HG02973 (cell line): ENCODE results near the gene TMEM47.

Experiments used
- ATAC-seq: cut with Tn5 transposase; IDR thresholded peaks from one replicate; pipeline ENCODE4 v1.9.1; 2021; ENCODE audit warnings: moderate library complexity; ENCODE audit not compliant: unreplicated experiment

The TMEM47 gene

DNA sequence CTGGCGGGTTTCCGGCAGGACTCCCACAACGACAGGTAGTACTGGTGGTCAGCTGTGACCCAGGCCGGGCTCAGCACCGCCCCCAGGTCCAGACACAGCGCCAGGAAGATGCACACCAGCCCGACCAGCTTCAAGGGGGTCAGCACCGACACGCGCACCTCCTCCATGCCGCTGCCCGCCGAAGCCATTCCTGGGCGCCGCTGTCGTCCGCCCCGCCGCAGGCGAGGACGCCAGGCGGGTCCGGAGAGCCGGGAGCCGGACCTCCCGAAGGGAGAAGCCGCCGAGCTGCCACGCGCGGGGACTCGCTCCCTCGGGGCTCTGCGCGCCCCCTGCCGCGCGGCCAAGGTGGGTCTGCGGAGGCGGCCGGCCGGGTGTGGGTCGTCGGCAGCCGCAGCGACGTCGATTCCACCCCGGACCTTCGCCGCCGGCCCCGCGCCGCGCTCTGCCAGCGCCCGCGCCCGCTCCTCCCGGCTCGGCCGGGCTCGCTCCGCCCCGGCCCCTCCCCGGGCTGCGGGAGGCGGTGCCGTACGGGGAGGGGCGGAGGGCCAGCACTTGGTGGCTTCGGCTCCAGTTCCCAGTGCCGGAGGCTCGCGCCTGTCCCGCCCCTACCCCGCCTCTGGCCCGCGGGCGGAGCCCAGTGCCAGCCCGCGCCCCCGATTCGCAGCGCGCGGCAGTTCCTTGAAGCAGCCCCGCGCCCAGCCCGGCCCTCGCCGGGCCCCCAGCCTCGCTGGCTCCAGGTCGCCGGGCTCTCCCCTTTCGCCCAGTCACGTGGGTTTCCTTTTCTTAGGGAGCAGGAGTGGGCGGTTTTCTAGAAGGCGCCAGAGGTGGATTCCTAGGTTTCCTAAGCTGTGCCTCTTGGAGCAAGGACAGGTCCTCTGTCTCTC is at the start of gene TMEM47:
Gene TMEM47, minus strand, starts transcription at position 444 of the 884 bp plus-strand sequence. Its CDS starts 256 bp downstream, at position 188.
- ATAC-seq, result no peak

DNA sequence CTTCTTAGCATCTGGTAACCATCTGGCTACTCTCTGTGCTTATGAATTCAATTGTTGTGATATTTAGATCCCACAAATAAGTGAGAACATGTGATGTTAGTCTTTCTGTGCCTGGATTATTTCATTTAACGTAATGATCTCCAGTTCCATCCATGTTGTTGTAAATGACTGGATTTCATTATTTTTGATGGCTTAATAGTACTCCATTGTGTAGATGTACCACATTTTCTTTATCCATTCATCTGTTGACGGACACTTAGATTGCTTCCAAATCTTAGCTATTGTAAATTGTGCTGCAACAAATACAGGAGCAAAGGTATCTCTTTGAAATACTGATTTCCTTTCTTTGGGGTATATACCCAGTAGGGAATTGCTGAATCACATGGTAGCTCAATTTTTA is 30.0 kb upstream of the TMEM47 start:
- ATAC-seq, result no peak

DNA sequence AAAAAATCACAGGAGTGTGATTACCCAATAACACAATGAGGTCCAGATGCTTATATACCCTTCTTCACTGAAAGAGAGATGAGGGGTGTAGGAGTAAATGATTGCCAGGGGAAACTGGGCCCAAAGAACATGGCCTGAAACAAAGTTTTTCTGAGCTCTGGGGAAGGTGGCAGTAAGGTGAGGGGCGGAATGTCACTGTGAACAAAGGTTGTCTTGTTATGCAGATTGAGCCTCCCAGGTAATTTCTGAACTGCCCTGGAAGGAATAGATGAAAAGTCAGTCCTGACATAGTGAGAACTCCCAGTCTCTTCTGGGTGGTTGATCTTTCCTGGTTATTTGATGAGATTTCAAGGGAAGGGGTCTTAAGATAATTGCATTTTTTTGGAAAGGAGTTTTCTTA is 2.5 kb upstream of the TMEM47 start:
- ATAC-seq, result no peak

DNA sequence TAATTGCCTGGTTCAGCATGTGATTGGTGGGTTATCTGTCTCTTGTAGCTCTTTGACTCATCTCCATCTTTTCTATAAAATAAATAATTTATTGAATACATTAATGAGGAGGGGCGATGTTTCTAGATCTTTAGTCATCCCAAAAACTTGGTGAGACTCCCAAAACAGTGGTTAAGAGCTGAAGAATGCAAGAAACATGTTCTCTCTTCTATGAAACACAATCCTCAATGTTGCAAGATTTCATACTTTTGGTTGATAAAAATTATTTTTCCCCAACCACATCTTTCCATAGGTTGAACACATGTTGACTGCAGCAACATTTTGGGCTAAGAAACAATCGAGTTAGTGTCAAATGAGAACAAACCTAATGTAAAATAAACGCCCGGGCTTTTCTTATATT is 1.2 kb upstream of the TMEM47 start:
- no peak for ATAC-seq

DNA sequence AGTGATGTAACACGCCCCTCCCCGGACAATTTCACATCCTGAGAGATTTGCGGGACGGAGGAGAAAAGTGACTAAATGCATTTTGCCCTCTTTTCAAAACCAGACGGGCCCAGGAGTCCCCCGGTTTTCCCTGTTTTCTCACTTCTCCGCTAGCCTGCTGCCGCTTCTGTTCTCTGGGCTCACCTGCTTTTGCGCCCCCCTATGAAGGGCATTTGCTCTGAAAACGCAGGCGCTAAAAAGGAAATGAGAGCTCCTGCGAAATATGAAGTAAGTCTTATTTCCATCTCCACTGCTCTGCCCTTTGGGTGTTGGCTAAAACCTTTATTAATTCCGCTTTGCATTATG is 613 bp upstream of the TMEM47 start:
- ATAC-seq, result no peak

DNA sequence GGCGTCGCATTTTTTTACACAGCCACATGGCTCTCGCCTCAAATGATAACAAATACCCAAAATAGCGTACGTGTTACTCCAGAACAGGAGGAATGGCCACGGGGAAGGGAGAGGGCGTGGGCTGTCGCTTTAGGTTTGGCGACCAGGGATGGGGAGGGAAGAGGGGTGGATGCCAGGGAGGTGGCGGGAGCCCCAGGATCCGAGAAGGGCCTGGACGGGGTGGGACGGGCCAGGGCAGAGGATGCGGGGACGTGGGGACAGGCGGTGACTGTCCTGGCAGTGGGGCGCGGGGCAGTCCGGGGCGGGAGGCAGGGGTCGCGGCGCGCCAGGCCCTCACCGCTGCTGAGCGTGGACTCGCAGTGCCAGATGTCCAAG is 631 bp downstream of the TMEM47 start:
- no peak for ATAC-seq

DNA sequence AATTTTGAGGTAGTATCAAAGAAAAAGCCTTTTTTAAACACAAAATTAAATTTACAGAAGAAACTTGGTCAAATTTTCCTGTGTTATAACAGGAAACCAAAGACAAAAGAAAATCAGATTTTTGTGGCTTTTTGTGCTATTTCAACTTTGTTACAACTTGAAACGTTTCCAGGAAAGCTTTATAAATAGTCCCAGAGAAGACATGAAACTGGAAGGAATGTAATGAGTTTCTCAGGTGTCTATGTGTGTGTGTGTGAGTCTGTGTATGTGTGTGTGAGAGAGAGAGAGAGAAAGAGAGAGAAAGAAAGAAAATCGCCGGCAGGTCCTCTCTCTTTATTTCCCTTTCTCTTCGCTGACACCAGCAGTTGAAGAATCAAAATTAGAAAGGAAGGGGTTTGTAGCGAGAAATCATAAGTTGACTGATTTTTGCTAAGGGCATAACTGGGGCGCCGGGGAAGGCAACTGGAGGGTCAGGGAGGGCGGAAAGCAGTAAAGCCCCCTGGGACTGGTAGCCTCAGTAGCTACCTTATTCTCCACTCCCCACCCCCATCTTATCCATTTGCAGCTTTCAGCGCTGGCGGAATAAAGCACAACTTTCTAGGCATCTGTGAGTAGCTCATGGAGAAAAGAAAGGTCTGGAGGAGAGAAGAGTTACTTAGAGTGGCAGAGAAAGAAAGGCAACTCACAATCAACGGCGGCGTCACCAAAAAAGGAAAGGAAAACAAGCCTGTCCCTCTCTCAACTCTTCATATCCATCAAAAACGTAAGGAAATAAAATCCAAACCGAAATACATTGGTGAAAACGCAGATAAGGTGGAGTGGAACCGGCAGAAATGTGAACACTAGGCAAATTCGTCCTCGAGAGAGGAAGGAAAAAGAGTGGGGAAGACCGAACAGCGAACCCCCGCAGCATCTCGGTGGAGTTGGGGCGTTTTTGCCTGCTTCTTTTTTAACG is 1.3 kb downstream of the TMEM47 start:
- no peak for ATAC-seq

DNA sequence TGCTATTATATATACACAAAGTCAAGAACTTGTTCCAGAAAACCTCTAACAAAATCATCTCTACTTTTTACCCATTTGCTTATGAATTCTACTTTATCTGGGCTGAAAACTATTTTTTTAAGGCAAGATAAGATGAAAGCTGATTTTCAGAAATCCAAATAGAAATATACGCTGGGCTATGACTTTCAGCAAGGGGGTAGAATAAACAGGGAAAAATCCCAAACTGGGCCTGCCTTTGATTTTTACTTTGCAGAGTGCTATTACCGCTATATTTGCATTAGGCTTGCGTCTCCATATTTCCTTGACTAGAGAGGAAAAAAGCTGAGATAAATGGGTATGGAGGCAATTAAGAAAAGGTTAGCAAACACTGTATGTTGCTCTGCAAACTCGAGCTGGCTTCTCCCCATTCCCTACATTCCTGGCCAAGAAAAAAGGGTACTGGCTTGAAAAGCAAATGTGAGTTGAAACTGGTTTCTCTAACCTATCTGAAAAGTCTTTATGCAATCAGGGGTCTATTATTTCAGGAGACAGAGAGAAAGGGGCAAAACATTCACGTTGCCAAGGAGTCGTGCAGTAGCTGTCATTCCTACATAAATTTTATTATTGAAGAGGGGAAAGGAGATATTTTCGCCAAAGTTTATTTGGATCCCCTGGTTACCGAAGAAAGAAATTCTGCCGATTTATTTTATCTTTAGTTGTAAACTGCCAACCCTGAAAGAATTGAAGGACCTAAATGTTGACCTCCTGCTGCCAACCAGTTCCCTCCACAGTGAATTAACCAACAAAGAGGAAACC is 2.2 kb downstream of the TMEM47 start:
- ATAC-seq, result no peak

DNA sequence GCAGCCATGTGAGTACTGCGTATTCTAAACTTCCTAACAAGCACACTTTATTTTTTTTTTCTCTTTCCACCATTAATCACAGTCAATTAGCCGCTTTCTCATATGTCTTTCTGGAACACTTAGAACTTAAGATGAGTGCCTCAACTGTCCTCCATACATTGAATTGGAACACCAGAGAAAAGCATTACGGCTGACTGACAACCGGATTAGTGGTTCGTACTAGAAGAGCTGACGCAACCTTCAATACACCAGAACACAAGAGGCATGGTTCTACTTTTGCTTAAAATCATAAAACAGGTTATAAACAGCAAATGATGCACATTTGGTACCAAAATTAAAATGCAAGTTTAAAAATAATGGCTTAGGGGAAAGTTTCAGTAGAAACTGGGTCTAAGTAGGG is 3.3 kb downstream of the TMEM47 start:
- ATAC-seq, result no peak

DNA sequence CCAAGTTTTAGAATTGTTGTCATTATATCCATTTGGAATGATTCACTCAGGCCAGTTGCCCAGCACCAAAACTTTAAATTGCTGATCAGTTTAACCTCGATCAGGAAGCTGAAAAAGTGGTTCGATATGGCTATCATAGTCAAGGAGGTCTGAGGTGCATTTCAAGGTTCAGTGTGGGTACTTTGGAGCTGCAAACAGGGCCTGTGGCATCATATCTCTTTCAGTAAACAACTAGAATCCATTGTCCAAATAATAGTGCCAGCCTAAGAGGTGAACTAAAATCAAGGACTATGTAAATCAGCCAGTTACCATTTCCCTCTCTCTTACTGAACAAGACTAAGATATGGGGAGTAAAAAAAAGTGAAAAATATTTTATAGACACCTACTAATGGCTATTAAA is 14.2 kb downstream of the TMEM47 start:
- ATAC-seq, result no peak

DNA sequence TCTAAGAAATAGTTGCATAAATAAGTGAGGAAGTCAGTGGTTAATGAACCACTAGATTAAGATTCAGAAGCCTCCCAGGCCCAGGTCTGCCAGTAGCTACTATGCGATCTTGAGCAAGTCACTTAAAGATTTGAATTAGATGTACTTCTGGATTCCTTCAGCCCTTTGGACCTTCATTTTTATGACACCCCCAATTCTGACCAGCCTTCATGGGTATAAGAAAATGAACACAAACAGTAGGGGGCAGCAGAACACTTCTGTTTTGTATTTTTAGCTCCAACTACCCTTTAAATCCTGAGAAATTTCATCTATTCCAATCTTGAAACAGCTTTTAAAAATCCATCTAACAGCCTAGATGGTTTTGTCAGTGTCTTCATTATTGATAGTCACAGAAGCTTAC is 19.0 kb downstream of the TMEM47 start:
- ATAC-seq, result no peak

DNA sequence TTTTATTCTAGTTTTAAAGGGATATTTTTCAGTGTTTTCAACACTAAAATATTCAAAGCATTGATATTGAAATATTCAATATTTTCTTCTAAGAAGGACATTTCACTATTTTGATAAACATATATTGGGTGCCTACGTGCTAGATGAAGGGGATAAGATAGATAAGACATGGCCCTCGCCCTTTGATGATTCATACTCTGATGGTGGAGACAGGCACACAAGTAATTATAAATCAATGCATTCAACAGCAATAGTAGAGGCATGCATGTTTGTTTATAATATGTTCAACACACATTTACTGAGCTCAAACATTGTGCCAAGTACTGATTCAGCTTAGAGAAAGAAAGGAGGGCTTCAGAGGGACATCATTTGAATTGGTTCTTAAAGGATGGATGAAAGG is 22.7 kb downstream of the TMEM47 start:
- ATAC-seq, result no peak

DNA sequence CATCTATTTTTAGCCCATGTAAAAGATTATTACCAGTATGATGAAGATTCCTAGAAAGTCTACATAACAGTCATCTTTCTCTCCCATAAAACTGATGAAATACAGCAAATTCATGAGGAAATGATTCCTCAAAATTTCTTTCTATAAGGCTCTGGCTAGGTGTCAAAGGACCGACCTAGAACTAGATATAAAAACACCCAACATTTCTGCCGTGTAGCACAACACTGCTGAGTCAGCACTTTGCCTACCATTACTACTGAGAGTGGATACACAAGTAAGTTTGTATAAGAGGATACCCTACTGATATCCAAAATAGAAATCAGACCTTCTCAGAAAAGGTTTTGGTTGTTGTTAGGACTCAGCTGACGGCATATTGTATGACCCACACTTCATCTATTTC is 24.7 kb downstream of the TMEM47 start:
- no peak for ATAC-seq

DNA sequence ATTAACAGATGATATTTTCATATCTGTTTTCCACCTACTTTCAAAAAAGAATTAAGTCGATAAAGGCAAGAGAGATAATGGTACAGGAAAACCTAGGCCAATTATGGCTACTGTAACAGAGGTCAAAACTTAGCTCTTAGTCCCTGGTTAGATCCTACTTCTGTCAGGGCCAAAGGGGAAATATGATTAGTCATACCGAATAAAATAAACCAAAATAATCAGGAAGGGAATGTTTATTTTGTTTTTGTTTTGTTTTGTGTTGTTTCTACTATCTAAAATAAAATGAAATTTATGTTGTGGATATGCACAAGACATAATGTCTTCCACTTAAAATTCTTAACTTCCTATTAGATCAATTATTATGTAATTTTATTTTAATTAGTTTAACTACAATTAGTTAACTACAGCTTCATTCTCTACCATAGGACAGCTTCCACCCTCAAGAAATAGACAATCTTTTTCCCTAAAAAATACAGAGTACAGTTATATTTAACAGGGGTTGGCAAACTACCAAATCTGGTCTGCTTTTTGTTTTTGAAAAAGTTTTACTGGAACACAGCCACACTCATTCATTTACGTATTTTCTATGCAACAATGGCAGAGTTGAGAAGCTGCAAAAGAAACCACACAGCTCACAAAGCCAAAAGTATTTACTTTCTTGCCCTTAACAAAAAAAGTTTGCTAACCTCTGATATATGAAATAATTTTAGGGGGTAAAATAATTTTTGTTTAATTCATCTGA is 25.4 kb downstream of the TMEM47 start:
- no peak for ATAC-seq

DNA sequence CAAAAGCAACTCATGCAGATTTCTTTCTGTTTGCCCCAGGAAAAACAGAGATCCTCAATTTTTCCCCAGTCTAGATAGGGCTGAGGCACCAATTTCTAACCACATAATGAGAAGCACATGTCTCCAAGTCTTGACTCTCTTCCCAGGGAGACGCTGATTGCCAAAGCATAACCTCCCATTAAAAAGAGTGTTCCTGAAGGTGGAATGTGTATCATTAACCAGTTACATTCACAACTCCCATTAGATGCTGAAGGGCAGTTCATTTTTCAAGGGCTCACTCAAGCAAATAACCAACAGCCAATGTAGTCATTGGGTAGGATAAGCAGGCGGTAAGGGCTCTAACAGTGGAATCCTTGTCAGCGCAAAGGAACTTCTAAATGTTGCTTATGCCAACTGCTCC is 27.5 kb downstream of the TMEM47 start:
- no peak for ATAC-seq

DNA sequence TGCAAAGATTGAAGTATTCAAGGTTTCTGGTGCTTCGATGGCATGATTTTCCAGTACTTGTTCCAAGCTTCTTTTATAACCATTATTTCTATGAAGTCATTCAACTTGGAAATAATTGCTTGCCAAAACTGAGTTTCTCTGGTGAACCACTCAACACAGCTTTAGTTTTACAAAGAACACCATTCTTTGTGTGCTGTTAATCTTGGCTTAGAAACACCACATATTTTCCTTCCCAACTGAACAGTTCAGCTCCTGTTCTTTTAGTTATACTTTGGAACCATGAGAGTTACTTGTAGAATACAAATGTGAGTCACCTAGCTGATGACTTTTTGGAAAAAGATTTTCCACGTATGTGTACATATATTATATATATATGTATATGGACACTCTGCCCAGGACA is 32.7 kb downstream of the TMEM47 start:
- ATAC-seq, result no peak

DNA sequence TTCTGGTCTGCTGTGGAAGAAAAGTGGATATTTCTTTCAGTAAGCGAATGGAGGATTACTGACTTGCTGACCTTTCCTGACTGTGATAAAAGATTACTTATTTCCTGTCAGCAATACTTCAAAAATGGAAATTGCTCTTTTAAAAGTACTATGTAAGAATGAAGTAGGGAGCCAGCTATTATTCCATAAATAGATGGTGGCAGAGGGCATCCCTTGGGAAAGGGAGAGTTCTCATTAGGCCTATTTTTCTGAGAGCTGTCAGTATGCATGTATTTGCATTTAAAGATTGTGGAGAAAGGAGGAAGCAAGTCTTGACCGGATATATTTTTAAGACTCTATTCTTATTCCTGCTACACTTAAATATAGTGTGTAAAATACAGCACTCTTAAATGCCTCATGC is 37.2 kb downstream of the TMEM47 start:
- no peak for ATAC-seq

DNA sequence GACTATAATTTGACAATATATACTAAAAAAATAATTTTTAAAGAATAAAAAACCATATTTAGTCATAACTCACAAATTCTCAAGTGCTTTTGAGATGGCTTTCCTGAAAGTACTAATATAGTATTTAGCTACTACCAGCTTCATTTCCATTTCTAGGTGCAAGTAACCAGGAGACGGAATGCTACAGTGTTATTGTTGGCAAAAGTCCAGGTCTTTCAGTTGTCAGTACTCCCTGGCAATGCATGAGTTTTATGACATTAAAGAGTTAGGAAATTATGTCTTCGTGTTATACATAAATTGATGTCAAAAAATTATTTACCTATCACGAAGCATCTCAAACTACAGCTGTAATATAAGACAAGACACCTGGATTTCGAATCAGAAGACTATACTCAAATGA is 45.0 kb downstream of the TMEM47 start:
- ATAC-seq, result no peak

DNA sequence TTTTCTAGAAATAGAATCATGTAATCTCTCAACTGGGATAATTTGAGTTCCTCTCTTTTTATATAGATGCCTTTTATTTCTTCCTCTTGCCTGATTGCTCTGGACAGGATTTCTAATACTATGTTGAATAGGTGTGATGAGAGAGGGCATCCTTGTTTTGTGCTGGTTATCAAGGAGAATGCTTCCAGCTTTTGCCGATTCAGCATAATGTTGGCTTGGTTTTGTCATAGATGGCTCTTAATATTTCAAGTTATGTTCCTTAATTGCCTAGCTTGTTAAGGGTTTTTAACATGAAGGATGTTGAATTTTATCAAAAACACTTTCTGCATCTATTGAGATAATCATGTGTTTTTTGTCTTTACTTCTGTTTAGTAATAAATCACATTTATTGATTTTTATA is 58.7 kb downstream of the TMEM47 start:
- no peak for ATAC-seq

DNA sequence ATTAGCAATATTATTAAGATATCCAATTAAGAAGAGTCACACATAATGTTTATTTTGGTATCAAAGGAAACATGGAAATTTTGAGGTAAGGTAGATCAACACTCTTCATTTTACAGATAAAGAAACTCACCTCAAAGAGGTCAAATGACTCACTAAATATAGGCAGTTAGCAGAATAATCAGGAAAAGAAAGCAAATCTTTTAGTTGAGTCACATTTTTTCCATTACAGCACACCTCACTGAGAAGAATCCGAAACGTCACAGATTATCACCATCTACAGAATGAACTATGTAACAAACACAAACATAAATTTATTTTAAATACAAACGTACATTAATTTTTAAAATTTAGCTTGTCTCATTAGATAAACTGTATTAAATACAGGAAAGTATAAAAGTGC is 70.1 kb downstream of the TMEM47 start:
- ATAC-seq, result no peak
